NCI-H1694 (cell line): Measurements from ENCODE around the gene CACNA1A.
"Not testable (repeated sequence)": the region's sequence is repeated elsewhere in the genome, so short reads cannot be mapped to it uniquely, and the experiment has no call there.

Experiments
- DNase-seq: peaks from one replicate; lab custom pipeline; 2025; lab: John Stamatoyannopoulos, UW

The CACNA1A gene

DNA sequence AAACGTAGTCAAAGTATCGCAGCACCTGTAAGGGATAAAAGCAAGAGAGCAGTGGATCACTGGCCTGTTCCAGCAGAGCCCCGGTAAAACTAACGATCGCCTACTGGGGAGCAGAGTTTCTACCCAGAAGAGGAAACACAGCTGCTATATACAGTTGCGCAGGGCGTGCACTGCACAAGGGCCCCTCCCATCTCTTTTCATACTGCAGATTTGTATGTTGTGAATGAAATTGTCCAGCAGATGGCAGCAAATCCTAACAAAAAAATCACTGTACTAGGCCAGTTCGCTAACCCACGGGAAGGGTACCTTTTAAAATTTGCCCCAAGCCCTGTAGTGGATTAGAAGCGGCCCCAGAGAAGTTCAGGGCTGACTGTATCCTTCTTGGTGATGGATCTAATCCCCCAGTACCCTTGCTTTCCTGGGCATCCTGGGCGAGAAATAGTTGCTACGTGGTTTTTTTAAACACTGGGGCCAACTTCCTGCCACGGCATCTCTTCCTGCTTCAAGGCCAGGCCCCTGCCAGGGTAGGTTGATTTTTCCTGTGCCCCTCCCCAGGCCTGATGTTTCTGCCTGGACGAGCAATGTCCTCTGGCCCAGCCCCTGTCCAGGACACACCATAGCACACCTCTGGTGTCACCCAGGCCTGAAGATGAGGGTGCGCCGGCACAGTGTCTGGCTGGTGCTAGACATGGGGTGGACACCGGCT is 229.0 kb downstream of the CACNA1A start:
- DNase-seq = peak; percentile 71

DNA sequence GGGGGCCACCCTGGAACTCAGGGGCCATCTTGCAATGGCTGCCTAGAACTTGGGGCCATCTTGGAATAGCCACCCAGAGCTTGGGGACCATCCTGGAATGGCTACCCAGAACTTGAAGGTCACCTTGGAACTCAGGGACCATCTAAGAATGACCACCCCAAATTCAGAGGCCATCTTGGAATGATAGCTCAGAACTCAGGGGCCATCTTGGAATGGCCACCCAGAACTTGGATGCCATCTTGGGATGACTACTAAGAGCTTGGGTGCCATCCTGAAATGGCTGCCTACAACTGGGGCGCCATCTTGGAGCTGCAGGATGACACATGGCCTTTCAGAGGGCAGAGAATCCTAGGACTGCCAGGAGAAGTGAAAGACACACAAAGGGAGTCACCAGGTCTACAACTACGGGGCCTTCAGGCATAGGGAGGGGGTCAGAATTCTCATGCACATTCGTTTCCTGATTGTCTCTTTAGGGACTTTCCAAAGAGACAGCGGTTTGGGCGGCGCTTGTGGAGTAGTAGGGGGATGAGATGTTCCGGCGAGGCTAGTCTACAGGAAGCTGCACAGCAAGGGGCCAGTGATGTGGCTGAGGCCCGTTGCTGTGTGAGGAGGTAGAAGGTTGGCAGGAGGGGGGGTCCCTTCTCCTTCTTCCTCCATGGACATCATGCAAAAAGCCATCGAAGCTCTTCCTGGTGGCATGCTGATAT is 231.1 kb downstream of the CACNA1A start:
- no peak for DNase-seq

DNA sequence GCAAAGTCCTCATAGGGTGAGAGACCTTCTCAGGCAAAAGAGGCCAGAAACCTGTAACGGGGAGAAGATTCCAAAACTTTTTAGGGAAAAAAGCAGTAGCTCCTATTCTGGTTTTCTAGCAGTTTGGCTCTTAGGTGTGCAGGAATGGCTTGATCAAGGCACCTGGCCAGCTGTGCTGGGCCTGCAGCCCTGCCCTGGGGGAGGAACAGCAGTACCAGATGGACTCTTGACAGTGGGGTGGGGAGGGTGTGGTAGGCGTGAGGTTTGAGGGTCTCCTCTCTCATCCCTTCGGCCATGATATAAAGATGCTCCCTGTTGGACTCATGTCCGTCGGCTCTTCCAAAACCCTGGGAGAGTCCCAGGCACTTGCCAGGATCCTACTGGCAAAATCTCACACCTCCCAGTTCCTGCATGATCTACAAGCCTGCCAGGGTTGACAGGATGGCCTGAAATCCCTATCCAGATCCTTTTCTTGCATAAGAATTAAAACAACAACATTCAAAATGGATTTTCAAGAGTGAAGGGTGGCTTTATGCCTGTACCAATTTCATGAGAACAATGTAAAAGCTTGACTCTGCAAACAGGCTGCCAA is 235.7 kb downstream of the CACNA1A start:
- DNase-seq = no peak

DNA sequence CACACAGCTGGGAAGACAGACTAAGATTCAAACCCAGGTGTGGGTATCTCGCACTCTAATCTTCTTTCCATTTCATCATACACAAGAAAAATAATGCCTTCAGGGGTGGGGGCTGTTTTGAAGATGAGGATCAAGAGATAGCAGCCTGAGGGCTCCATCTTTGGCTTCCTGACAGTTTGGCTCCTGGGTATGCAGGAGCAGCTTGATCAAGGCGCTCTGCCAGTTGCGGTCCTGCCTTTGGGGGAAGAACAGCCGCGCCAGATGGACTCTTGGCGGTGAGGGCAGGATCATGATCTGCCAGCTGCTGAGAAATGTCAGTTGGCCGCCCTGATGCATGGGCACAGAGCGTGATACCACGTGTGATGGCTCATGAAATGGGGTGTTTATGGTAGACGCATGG is 236.9 kb downstream of the CACNA1A start:
- DNase-seq = peak; percentile 61

DNA sequence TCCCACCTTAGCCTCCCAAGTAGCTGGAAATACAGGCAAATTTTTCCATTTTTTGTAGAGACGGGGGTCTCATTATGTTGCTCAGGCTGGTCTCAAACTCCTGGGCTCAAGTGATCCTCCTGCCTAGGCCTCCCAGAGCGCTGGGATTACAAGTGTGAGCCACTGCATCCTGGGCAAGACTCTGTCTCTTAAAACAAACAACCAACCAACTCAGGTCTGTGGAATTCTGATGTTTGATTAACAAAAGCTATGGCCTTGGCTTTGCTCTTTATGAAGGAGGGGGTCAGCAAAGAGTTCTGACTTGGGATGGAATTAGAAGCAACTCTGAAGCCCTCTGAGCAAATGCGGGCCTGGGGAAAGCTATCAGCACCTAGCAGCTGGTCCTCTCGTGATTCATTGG is 238.4 kb downstream of the CACNA1A start:
- DNase-seq = no peak

DNA sequence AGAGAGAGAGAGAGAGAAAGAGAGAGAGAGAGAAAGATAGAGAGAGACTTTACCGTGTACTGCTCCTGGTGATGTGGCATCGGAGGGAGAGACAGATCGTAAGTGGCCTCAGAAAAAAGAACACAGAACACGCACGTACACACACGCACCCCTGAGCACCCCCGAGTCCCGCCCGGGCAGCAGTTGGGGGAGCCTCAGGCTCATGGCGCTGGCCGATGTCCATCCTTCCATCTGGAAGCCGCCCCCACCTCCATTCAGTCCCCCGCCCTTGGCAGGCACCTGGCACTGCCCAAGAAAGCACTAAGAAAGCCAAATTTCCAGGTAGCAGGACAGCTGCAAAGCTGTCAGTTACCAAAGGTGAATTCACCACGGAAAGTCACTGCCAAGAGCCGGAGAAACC is 239.1 kb downstream of the CACNA1A start:
- no peak for DNase-seq

DNA sequence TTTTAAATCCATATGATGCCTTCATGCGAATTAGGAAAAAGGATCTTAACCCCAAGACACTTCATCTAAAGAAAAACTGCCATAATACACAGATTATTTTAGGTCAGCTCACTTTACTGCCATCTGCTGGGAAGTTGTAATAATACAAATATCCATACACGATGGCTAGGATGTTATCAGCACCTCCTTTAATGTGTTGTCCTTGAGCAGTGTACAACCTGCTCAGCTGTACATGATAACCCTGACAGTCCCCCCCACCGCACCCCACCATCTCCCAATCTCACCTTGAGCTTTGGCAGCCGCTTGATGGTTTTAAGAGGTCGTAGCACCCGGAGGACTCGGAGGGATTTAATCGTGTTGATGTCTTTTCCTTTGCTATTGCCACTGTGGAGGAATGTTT is 243.8 kb downstream of the CACNA1A start:
- DNase-seq = peak; percentile 42

DNA sequence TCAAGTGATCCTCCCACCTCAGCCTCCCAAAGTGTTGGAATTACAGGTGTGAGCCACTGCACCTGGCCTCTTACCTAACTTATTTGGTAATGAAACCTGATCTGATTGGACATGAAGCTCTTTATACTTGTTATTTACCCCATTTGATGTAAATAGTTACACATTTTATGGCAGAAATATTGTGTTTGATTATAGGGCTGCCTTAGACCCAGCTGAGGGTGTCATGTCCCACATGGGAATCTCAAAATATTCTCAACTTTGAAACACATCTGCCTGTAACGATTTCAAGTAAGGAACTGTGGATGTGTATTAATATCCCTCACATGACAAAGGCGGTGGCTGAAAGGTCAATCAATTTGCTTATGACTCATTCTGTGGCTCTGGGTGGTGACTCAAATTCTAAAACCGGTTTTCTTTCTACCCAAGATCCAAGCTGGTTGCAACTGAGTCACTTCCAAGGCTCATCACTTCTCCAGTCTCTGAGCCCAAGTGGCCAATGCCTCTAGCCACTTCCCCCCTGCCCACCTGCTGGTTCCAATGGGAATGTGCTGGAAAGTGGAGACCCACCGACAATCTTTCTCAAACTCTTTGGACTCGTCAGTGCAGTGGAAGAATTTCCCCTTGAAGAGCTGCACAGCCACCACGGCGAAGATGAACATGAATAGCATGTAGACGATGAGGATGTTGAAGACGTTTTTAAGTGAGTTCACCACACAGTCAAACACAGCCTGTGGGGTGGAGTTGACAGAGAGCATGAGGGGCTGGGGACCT is 245.2 kb downstream of the CACNA1A start:
- no peak for DNase-seq

DNA sequence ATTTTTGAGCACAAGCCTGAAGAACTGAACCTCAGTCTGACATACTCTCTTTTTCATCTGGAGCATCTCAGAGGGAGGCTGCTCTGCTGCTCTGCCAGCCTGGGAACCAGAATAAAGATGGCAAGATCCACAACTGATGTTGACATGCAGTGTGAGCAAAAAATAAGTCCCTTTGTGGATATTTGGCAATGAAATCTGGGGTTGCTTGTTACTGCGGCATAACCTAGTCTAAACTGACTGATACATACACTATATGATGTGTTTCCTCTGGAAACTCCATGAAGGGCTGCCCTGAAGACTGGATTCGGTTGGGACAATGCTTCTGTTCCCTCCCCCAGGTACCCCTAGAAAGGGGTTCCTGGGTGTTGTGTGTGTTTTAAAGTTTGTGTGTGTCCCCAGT is 249.4 kb downstream of the CACNA1A start:
- DNase-seq = no peak

DNA sequence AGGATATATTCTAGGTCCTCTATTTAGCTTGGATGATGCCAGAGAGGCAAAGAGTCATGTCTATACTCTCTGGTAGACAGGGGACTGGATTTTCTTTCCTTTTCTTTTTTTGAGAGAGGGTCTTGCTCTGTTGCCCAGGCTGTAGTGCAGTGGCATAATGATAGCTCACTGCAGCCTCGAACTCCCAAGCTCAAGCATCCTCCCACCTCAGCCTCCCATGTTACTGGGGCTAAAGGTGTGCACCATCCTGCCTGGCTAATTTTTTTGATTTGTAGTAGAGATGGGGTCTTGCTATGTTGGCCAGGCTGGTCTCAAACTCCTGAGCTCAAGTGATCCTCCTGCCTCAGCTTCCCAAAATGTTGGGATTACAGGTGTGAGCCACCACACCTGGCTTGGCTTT is 249.9 kb downstream of the CACNA1A start:
- not testable (repeated sequence) for DNase-seq

DNA sequence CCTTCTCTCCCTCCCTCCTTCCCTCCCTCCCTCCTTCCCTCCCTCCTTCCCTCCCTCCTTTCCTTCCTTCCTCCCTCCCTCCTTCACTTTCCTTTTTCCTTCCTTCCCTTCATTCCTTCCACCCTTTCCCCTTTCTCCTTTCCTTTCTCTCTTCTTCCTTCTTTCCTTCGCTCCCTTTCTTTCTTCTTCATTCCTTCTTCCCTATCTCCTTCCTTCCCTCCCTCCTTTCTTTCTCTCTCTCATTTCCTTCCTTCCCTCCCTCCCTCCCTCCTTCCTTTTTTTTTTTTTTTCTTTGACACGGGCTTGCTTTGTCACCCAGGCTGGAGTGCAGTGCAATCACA is 250.6 kb downstream of the CACNA1A start:
- DNase-seq = no peak

DNA sequence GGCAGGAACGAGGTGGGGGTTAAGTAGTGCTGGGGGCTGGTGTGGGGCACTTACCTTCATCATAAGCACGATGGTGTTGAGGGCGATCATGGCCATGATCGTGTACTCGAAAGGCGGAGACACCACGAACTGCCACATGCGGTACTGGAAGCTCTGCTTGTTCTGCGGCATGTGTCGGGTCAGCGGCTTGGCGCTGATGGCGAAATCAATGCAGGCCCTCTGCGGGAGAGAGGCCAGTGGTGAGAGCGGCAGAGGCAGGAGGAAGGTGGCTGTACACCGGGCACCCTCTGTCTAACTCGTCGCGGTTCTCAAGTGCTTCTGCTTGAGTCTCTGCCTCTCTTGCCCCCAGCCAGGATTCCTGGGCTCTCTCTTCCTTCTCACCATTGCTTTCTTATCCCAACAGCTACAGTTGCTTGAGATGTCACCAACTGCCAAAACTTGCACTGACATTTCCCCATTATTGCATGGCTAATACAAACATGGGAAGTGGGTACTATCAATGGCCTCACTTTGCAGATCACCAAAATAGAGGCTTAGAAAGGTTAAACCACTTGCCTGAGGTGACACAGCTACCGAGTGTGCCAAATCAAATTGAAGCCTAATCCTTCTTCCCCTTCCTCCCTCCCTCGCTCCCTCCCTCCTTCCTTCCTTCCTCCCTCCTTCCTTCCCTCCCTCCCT is 251.1 kb downstream of the CACNA1A start:
- no peak for DNase-seq

DNA sequence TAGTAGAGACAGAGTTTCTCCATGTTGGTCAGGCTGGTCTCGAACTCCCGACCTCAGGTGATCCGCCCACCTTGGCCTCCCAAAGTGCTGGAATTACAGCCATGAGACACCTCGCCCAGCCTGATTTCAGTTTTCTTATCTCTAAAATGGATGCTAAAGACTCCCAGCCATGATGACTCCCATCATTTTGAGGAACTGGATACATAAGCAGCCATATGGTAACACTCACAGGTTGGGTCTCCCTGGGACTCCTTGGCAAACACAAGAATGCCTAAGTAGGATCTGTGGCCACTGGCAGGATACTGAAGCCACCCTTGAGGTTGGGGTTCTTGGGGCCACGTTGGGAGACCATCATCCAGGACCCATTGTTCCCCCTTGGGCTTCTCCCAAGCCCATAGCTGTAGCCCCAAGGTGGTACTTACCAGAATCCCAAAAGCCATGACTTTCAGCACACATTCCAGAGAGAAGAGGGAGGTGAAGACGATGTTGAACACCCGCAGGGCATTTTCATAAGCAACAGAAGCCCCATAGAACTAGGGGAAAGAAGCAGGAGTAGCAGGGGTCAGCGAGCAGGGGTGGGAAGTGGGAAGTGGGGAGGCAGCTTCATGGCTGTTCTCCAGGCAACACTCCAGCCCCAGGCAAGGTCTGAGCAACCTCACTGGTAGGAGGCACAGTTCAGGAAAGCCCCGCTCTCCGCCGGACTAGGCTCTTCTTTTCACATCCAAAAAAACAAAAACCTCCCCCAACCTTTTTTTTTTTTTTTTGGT is 253.5 kb downstream of the CACNA1A start:
- DNase-seq = no peak

DNA sequence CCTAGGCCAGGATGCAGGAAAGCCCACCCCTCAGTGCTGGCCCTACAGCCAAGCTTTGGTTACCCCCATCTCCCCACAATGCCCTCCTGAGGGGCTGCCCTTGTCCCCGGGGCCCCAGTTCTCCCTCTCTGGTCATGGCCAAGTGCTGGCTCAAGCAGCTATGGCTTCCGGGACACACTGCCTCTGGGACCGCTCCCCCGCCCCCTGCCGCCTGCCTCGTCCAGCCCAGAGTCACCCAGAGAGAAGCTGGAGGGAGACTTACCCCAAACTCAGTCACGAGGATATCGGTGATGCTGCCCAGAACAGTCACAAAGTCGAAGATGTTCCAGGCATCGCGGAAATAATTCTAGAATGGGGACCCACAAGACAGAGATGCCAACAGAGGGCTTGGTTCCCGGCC is 261.4 kb downstream of the CACNA1A start:
- DNase-seq = no peak

DNA sequence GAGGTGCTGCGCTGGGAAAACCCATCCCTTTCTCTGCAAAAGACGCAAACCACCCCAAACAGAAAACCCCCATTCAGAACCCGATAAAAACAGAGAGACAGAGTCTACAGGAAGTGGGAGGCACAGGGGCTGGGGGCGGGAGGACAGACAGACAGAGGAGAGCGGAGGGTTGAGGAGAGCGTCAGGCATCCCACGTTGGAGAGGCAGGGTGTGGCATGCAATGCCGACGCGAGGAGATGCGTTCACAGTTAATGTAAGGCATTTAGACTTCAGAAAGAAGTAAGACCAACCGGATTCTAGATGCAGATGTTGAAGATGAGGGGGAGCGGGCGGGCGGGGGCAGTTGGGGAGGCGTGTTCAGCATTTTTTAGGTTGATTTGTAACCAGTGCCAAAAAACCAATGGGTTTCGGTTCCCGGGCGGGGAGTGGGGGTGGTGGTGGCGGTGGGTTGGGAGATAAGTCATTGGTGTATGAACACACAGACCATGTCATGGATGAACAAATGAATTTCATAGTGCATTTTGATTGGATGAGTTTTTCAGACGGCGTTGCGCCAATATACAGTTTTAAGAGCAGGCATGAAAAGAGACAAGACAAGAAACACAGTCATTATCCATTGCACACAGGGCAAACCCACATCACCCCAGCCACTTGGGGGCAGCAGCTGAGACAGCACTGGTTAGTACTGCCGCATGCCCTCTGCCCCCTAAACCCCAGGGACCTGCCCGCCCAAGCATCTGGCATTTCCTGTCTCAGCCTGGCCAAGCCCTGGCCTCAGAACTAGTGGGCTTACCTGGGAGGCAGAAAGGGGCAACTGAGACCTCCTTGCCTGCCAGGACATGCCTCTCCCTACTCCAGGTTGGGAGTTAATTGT is 264.8 kb downstream of the CACNA1A start:
- DNase-seq = no peak

DNA sequence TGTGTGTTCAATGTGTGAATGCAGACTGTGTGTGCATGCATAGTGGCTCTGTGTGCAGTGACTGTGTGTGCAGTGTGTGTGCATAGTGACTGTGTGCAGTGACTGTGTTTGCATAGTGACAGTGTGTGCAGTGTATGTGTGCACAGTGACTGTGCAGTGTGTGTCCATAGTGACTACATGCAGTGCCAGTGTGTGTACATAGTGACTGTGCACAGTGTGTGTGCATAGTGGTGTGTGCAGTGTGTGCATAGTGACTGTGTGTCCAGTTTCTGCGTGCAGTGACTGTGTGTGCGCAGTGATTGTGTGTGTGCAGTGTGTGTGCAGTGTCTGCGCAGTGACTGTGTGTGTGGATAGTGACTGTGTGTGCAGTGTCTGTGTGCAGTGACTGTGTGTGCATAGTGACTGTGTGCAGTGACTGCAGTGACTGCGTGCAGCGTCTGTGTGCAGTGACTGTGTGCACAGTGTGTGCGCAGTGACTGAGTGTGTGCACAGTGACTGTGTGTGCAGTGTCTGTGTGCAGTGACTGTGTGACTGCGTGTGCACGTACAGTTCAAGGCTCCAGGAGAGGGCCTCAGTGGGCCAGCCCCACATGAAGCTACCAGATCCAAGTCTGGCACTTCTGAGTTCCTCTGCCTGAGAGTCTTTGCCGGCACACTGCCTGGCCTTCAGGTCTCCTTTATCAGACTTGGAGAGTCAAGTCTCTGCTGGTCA is 265.8 kb downstream of the CACNA1A start:
- DNase-seq = no peak

DNA sequence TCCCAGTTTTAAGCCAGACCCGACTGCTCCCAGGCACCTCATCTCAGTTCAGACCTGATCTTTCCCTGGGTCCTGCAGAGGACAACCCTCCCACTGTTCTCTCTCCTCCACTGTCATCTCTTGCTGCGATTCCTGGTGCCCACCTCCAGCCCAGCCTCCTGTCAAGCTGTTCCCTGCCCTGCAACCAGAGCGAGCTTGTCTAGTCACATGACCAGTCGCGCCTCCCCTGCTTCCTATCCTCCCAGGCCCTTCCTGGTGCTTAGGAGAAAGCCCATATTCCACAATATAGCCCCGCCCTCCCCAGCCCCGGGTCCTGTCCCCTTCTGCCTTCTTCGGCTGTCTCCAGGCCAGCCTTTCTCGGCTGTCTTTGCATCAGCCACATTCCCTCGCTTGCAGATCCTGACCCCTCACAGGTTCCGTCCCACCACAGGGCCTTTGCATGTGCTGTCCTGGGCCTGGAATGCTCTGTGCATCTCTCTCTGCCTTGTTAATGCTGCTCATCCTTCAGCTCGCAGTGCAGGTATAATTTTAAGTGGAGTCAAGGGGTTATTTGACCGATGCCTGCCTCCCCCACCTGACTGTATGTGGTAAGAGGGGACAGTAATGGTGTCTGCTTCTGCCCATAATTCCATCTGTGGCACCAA is 267.3 kb downstream of the CACNA1A start:
- no peak for DNase-seq

DNA sequence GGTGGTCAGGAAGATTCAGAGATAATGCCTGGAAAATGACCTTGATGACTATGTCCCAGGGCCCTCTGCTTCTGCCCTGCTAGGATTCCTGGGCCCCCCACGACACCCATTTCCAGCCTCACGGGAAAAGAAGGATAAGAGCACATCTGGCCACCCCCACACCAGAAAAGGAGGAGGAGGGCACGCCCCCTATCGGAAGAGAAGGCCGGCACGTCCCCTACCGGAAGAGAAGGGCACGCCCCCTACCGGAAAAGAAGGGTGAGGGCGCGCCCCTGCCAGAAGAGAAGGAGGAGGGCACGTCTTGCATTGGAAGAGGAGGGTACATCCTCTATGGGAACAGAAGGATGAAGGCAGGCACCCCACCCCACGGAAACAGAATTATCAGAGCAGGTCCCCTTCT is 271.8 kb downstream of the CACNA1A start:
- peak; percentile 22 for DNase-seq

DNA sequence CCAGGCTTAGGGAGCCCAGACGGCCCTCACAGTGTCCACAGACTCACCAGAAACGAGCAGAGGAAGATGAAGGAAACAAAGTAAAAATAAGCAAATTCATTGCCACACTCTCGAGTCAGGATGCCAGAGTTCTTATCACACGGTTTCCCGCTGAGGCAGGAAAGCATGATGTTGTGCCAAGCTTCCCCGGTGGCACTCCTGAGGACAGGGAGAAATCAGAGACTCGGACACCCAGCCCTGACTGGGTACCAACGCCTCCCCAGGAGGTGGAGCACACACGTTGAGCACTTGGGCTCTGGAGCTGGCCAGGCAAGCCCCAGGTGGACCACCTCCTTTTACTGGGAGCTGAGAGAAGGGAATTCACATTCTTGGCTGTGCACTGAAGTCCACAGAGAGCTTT is 274.6 kb downstream of the CACNA1A start:
- DNase-seq = no peak
